Vagina (tissue), 2 donors: ENCODE data around the gene TIAM2. TPM values are rescaled to one million over a fixed set of nuclear protein-coding genes. Genes with fewer than 3 reads are reported as not detected.

Experiments
- DNase-seq, 2 donors: peaks; one replicate each; pipeline ENCODE4 v3.0.0-alpha.2; 2017; ENCODE audit errors: extremely low spot score in 2 of 2
- H3K27ac ChIP-seq: fragments of 200-600 bp; sonication (generic); one replicate; pipeline ENCODE4 v1.5.1; 2019
- H3K27me3 ChIP-seq: fragments of 200-600 bp; sonication (generic); one replicate; pipeline ENCODE4 v1.5.1; 2019
- H3K36me3 ChIP-seq, 2 donors: fragments of 200-600 bp; sonication (generic); one replicate each; pipeline ENCODE4 v1.5.1; 2017 to 2019
- H3K4me1 ChIP-seq: fragments of 200-600 bp; sonication (generic); one replicate; pipeline ENCODE4 v1.5.1; 2019
- H3K4me3 ChIP-seq, 2 donors: fragments of 200-600 bp; sonication (generic); 1 replicate in 1 of 2; 2 replicates in 1 of 2; pipeline ENCODE4 v1.5.1; 2016 to 2019
- H3K9me3 ChIP-seq: fragments of 200-600 bp; sonication (generic); one replicate; pipeline ENCODE4 v1.5.1; 2019
- CTCF ChIP-seq, 3 experiments: fragments of 450-650 bp in 2 of 3; fragments of 200-600 bp in 1 of 3; sonication (generic) in 1 of 3; IDR thresholded peaks; one replicate each; pipeline ENCODE4 v1.5.1; 2017 to 2019; ENCODE audit warnings: antibody characterized with exemption in 3 of 3, mild to moderate bottlenecking in 2 of 3, moderate library complexity in 2 of 3
- POLR2A ChIP-seq, 2 donors: fragments of 450-650 bp; IDR thresholded peaks; one replicate each; pipeline ENCODE4 v1.6.1; 2017; ENCODE audit warnings: antibody characterized with exemption in 2 of 2, mild to moderate bottlenecking in 2 of 2, moderate library complexity in 2 of 2
- POLR2AphosphoS5 ChIP-seq, 2 donors: sonication (generic); formaldehyde crosslinking; IDR thresholded peaks; one replicate each; pipeline ENCODE4 v1.9.0; 2017; ENCODE audit warnings: antibody characterized with exemption in 2 of 2, mild to moderate bottlenecking in 2 of 2, low read depth in 1 of 2; ENCODE audit not compliant: insufficient read depth in 1 of 2
- intact Hi-C: fragments of 100-400 bp; cut with DNase I; formaldehyde crosslinking; loops from one replicate; pipeline ENCODE4 v1.15.1; 2023
- total RNA-seq: library from RNA; depleted of rRNA; stranded (reverse); fragments of >200 nt; gene quantifications from one replicate; pipeline ENCODE4 v1.2.3, GENCODE V29; 2016

TIAM2 gene
- total RNA-seq, 1 donor from 2014 or later: 11.5 TPM

GRCh38 chr6:154998855-154999254, 3.7 kb downstream of the TIAM2 start:
- no peaks in the 10 kb centered on the region for H3K9me3 ChIP-seq
- intact Hi-C loops: no loop called here
- H3K27me3 ChIP-seq: no peaks in the 10 kb centered on the region
- H3K36me3 ChIP-seq: no peaks in the 10 kb centered on the region
- no peak for DNase-seq
- no peak overlapping the region for H3K4me3 ChIP-seq
- TF ChIP-seq CTCF (IDR thresholded peaks at IDR 0.05) (no peak), POLR2AphosphoS5 (IDR thresholded peaks at IDR 0.05; ENCODE audit: insufficient read depth in 1 of 2, low read depth in 1 of 2) (no peak), POLR2A (IDR thresholded peaks at IDR 0.05) (no peak)
- peaks cover 11% of the 10 kb centered on the region for H3K4me1 ChIP-seq
- no peak overlapping the region for H3K27ac ChIP-seq

DNA sequence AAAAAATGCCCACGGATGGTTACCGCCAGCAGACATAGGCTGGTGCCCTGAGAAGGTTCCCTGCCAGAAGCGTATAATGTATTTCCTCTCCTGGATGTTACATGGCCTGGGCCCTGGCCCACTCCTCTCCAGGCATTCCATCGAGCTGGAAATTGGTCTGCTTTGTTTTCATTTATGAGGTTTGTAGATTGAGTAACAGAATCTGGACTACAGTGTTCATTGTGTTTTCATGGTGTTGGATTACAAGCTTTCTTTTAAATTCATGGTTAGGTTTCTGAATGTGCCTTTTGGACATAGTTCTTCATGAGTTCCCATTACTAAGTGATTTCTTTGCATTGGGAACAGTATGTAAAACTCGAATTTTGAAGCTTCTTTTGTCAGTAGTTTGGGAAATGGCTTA, 6.4 kb downstream of the TIAM2 start:
- H3K9me3 ChIP-seq: no peaks in the 10 kb centered on the region
- no peak for DNase-seq
- H3K27me3 ChIP-seq: no peaks in the 10 kb centered on the region
- no peak overlapping the region for H3K27ac ChIP-seq
- no peaks in the 10 kb centered on the region for H3K36me3 ChIP-seq
- H3K4me1 ChIP-seq: no peaks in the 10 kb centered on the region
- TF ChIP-seq POLR2A (IDR thresholded peaks at IDR 0.05): no peak
- no peak for TF ChIP-seq CTCF (IDR thresholded peaks at IDR 0.05)
- no peak for TF ChIP-seq POLR2AphosphoS5 (IDR thresholded peaks at IDR 0.05; ENCODE audit: insufficient read depth in 1 of 2, low read depth in 1 of 2)
- H3K4me3 ChIP-seq: no peak overlapping the region
- intact Hi-C loops: no loop called here

DNA sequence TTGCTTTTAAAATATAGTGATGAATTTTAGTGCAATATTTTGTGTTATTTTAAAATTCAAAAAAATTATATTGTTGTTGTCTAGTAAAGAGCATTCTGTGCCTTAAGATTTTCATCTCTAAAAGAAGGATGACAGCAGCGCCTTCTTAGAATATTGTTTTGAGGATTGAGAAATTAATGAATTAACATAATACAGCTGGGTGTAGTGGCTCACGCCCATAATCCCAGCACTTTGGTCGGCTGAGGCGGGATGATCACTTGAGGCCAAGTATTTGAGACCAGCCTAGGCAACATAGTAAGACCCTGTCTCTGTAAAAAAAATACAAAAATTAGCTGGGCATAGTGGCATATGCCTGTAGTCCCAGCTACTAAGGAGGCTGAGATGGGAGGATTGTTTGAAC, 6.8 kb downstream of the TIAM2 start:
- H3K27ac ChIP-seq: no peak overlapping the region
- no peaks in the 10 kb centered on the region for H3K4me1 ChIP-seq
- no peak overlapping the region for H3K4me3 ChIP-seq
- TF ChIP-seq POLR2A (IDR thresholded peaks at IDR 0.05) (no peak), CTCF (IDR thresholded peaks at IDR 0.05) (no peak), POLR2AphosphoS5 (IDR thresholded peaks at IDR 0.05; ENCODE audit: insufficient read depth in 1 of 2, low read depth in 1 of 2) (no peak)
- H3K36me3 ChIP-seq: no peaks in the 10 kb centered on the region
- DNase-seq: no peak
- H3K9me3 ChIP-seq: no peaks in the 10 kb centered on the region
- H3K27me3 ChIP-seq: no peaks in the 10 kb centered on the region
- intact Hi-C loops: no loop called here

GRCh38 chr6:155003476-155003875, 8.4 kb downstream of the TIAM2 start:
- intact Hi-C loops: no loop called here
- no peak overlapping the region for H3K4me3 ChIP-seq
- TF ChIP-seq CTCF (IDR thresholded peaks at IDR 0.05) (no peak), POLR2AphosphoS5 (IDR thresholded peaks at IDR 0.05; ENCODE audit: insufficient read depth in 1 of 2, low read depth in 1 of 2) (no peak), POLR2A (IDR thresholded peaks at IDR 0.05) (no peak)

GRCh38 chr6:155004017-155004416, 8.9 kb downstream of the TIAM2 start:
- TF ChIP-seq CTCF (IDR thresholded peaks at IDR 0.05) (no peak), POLR2AphosphoS5 (IDR thresholded peaks at IDR 0.05; ENCODE audit: insufficient read depth in 1 of 2, low read depth in 1 of 2) (no peak), POLR2A (IDR thresholded peaks at IDR 0.05) (no peak)
- intact Hi-C loops: no loop called here
- Histone ChIP-seq H3K27me3 (no peaks in the 10 kb centered on the region), H3K9me3 (no peaks in the 10 kb centered on the region), H3K36me3 (no peaks in the 10 kb centered on the region), H3K4me1 (no peaks in the 10 kb centered on the region), H3K4me3 (no peak overlapping the region), H3K27ac (no peak overlapping the region)
- no peak for DNase-seq

More at GRCh38 chr6:155003476-155003875, 8.4 kb downstream of the TIAM2 start:
- Histone ChIP-seq H3K4me1 (no peaks in the 10 kb centered on the region), H3K27ac (no peak overlapping the region), H3K9me3 (no peaks in the 10 kb centered on the region), H3K36me3 (no peaks in the 10 kb centered on the region), H3K27me3 (no peaks in the 10 kb centered on the region)
- no peak for DNase-seq
